Dermis blood vessel endothelial cell (primary cell): ENCODE results near the gene AMPD2. TPM values are rescaled to one million over a fixed set of nuclear protein-coding genes. Genes with fewer than 3 reads are reported as not detected.

Experiments
- DNase-seq: peaks from one replicate; pipeline ENCODE4 v3.0.0; 2010
- total RNA-seq: library from RNA; depleted of rRNA; stranded (reverse); fragments of >200 nt; gene quantifications from 2 replicates; pipeline ENCODE4 v1.2.3, GENCODE V29; 2014

AMPD2 gene
- total RNA-seq, 1 donor from 2014 or later, result 32.0 TPM

- DNase-seq, result no peak
Observed at GRCh38 chr1:109630898-109631512, 11.4 kb downstream of the AMPD2 start.

GRCh38 chr1:109631513-109632505 lies 12.2 kb downstream of the AMPD2 start:
- DNase-seq, result no peak

GRCh38 chr1:109632671-109633346 lies 13.2 kb downstream of the AMPD2 start:
- no peak for DNase-seq

GRCh38 chr1:109634292-109634691 lies 14.7 kb downstream of the AMPD2 start:
- no peak for DNase-seq

- no peak for DNase-seq
Observed at GRCh38 chr1:109634771-109635750, 15.4 kb downstream of the AMPD2 start.

- DNase-seq, result no peak
Observed at GRCh38 chr1:109635862-109636200, 16.2 kb downstream of the AMPD2 start.

- no peak for DNase-seq
Observed at GRCh38 chr1:109636201-109636952, 16.7 kb downstream of the AMPD2 start.

- no peak for DNase-seq
Observed at GRCh38 chr1:109637446-109637845, 17.8 kb downstream of the AMPD2 start.

GRCh38 chr1:109639063-109639840 lies 19.6 kb downstream of the AMPD2 start:
- no peak for DNase-seq

GRCh38 chr1:109639841-109640184 lies 20.2 kb downstream of the AMPD2 start:
- DNase-seq, result no peak

- peak; percentile 86 for DNase-seq
Observed at GRCh38 chr1:109640285-109640865, 20.7 kb downstream of the AMPD2 start.

GRCh38 chr1:109641078-109641740 lies 21.6 kb downstream of the AMPD2 start:
- no peak for DNase-seq

GRCh38 chr1:109641861-109642260 lies 22.2 kb downstream of the AMPD2 start:
- no peak for DNase-seq

GRCh38 chr1:109642626-109643025 lies 23.0 kb downstream of the AMPD2 start:
- no peak for DNase-seq

- peak; percentile 83 for DNase-seq
Observed at GRCh38 chr1:109643385-109644230, 24.0 kb downstream of the AMPD2 start.

- peak; percentile 37 for DNase-seq
Observed at GRCh38 chr1:109644670-109645069, 25.0 kb downstream of the AMPD2 start.

- peak; percentile 59 for DNase-seq
Observed at GRCh38 chr1:109649491-109649914, 29.9 kb downstream of the AMPD2 start.

- no peak for DNase-seq
Observed at GRCh38 chr1:109650609-109651008, 31.0 kb downstream of the AMPD2 start.

- no peak for DNase-seq
Observed at GRCh38 chr1:109652402-109652801, 32.8 kb downstream of the AMPD2 start.
